ENCODE measurements around the gene GCM1.

Gene GCM1

DNA sequence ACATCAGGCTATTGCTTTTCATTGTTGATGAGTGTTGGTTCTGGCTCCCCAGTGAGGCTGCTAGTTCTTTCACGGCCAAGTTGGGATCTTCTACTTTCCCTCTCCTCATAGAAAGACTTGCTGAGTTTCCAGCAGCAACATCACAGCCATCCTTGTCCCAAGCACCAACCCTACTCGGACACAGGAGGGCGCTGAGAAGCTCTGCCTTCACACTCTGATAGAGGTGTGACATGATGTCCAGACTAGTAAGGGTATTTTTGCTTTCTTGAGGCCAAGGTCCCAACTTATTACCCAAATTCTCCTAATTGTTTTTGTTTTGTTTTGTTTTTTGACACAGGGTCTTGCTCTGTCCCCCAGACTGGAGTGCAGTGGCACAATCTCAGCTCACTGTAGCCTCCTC lies 3.0 kb upstream of the GCM1 start:
- Histone ChIP-seq H3K9me3 (ENCODE audit: control insufficient read depth, insufficient read depth, low read depth, low read length) (no peaks in the 10 kb centered on the region), H3K36me3 (ENCODE audit: control insufficient read depth in 2 of 2, insufficient read depth in 1 of 2, low read length in 2 of 2) (no peaks in the 10 kb centered on the region), H3K27ac (ENCODE audit: extremely low read depth, low read depth, low read length) (no peak overlapping the region), H3K4me3 (ENCODE audit: low read depth, low read length) (no peak overlapping the region), H3K4me1 (ENCODE audit: control insufficient read depth, insufficient read depth, low read length) (no peaks in the 10 kb centered on the region)
- ChIA-PET POLR2A (no interaction called here), CTCF (interaction anchor here (0.6 to 2.6 kb wide), 10 partner anchors 9 to 576 kb away, joined by 3 to 10 read pairs (median 4); no protein-coding TSS in a partner anchor)
- TF ChIP-seq ZBTB8A (tag by site-specific recombination; IDR thresholded peaks at IDR 0.05): no peak
- TF ChIP-seq ZNF654 (tag by site-specific recombination; IDR thresholded peaks at IDR 0.05; ENCODE audit: low read depth): 0 out of 2 replicates have a peak, but pooled peaks have one; percentile 19
- no peak for TF ChIP-seq ZNF214 (tag by site-specific recombination; IDR thresholded peaks at IDR 0.05; ENCODE audit: borderline replicate concordance)

- Histone ChIP-seq H3K36me3 (ENCODE audit: control insufficient read depth in 2 of 2, insufficient read depth in 1 of 2, low read length in 2 of 2) (no peaks in the 10 kb centered on the region), H3K4me3 (ENCODE audit: low read depth, low read length) (no peak overlapping the region), H3K27ac (ENCODE audit: extremely low read depth, low read depth, low read length) (no peak overlapping the region), H3K4me1 (ENCODE audit: control insufficient read depth, insufficient read depth, low read length) (no peaks in the 10 kb centered on the region), H3K9me3 (ENCODE audit: control insufficient read depth, insufficient read depth, low read depth, low read length) (no peaks in the 10 kb centered on the region; the same call in 1 of the 2 replicates)
- ChIA-PET CTCF (interaction anchor here (1.6 kb wide), 1 partner anchor 27 kb away, joined by 5 read pairs; no protein-coding TSS in a partner anchor), POLR2A (no interaction called here)
- no peak for TF ChIP-seq EGR2 (tag by site-specific recombination; IDR thresholded peaks at IDR 0.05; ENCODE audit: low read depth)
- TF ChIP-seq ZNF366 (tag by site-specific recombination; conservative IDR thresholded peaks at IDR 0.05): peak; percentile 50
- TF ChIP-seq ZFP3 (tag by site-specific recombination; IDR thresholded peaks at IDR 0.05; ENCODE audit: low read depth): no peak
- TF ChIP-seq KLF8 (tag by site-specific recombination; IDR thresholded peaks at IDR 0.05): no peak
Measured at GRCh38 chr6:53144802-53145201, 3.8 kb downstream of the GCM1 start.

GRCh38 chr6:53143710-53144109 lies 4.9 kb downstream of the GCM1 start:
- ChIA-PET POLR2A (no interaction called here), CTCF (no interaction called here)
- no peak overlapping the region for H3K27ac ChIP-seq (ENCODE audit: extremely low read depth, low read depth, low read length)
- H3K9me3 ChIP-seq (ENCODE audit: control insufficient read depth, insufficient read depth, low read depth, low read length): no peaks in the 10 kb centered on the region; the same call in 1 of the 2 replicates
- H3K4me3 ChIP-seq (ENCODE audit: low read depth, low read length): no peak overlapping the region
- H3K36me3 ChIP-seq (ENCODE audit: control insufficient read depth in 2 of 2, insufficient read depth in 1 of 2, low read length in 2 of 2): no peaks in the 10 kb centered on the region
- no peak for TF ChIP-seq ZSCAN23 (tag by site-specific recombination; IDR thresholded peaks at IDR 0.05)
- no peak for TF ChIP-seq ZNF792 (tag by site-specific recombination; IDR thresholded peaks at IDR 0.05)
- no peak for TF ChIP-seq ZNF513 (tag by site-specific recombination; IDR thresholded peaks at IDR 0.05)
- TF ChIP-seq AEBP2 (tag by site-specific recombination; IDR thresholded peaks at IDR 0.05; ENCODE audit: borderline replicate concordance): no peak
- TF ChIP-seq, protein P1, sequence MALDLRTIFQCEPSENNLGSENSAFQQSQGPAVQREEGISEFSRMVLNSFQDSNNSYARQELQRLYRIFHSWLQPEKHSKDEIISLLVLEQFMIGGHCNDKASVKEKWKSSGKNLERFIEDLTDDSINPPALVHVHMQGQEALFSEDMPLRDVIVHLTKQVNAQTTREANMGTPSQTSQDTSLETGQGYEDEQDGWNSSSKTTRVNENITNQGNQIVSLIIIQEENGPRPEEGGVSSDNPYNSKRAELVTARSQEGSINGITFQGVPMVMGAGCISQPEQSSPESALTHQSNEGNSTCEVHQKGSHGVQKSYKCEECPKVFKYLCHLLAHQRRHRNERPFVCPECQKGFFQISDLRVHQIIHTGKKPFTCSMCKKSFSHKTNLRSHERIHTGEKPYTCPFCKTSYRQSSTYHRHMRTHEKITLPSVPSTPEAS (tag by site-specific recombination; IDR thresholded peaks at IDR 0.05): no peak
- TF ChIP-seq ZNF747 (tag by site-specific recombination; IDR thresholded peaks at IDR 0.05): no peak
- TF ChIP-seq PRDM6 (tag by site-specific recombination; IDR thresholded peaks at IDR 0.05): no peak
- no peak for TF ChIP-seq ZNF596 (tag by site-specific recombination; IDR thresholded peaks at IDR 0.05)
- TF ChIP-seq KLF17 (tag by site-specific recombination; IDR thresholded peaks at IDR 0.05): no peak
- no peak for TF ChIP-seq ELK4 (IDR thresholded peaks at IDR 0.05; ENCODE audit: borderline replicate concordance, low read depth, low read length)
- no peak for TF ChIP-seq ZSCAN30 (tag by site-specific recombination; IDR thresholded peaks at IDR 0.05)
- no peaks in the 10 kb centered on the region for H3K4me1 ChIP-seq (ENCODE audit: control insufficient read depth, insufficient read depth, low read length)

Measured in HEK293 (cell line).